GM19099 (cell line): ENCODE results near the gene MPRIP.

Experiments
- POLR2A ChIP-seq: IDR thresholded peaks from 3 replicates; pipeline ENCODE4 v1.6.1; 2011; ENCODE audit warnings: low read depth; ENCODE audit not compliant: insufficient read length; ENCODE audit errors: extremely low read depth

The MPRIP gene

DNA sequence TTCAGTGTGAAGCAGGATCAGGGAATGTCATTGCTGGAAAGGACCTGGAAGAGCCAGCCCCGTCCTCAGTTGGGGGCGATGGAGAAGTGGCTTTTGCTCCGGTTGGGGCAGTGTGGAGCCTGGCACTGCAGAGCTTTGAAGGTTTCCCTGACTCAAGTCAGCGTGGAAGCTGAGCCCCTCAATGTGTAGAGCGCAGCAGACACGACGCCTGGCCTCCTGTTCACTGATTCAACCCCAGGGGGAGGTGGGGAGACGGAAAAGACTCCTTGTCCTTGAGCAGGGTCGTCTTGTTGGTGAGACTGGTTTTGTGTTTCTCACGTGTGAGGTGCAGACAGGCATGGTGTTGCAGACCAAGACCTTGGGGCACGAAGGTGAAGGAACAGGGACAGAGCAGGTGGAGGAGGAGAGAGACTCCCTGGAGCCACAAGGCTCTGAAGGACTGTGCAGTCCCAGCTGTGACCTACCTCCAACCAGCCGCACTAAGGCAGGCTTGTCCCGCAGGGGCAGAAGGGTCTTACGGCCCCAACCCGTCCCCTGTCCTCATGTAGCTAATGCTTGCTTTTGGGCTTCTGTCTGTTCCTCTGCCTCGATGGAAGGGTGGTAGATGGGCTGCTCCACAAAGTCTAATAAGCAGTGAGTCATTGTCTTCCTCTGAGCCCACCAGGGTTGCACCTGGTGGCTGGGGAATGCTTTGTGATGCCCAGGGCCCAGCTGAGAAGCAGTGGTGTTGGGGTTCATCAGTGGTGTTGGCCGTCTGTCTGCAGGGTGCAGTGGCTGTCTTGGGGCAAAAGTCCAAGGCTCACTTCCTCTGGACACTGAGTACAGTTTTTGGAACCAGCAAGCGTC is 47.8 kb downstream of the MPRIP start:
- TF ChIP-seq POLR2A, result no peak

DNA sequence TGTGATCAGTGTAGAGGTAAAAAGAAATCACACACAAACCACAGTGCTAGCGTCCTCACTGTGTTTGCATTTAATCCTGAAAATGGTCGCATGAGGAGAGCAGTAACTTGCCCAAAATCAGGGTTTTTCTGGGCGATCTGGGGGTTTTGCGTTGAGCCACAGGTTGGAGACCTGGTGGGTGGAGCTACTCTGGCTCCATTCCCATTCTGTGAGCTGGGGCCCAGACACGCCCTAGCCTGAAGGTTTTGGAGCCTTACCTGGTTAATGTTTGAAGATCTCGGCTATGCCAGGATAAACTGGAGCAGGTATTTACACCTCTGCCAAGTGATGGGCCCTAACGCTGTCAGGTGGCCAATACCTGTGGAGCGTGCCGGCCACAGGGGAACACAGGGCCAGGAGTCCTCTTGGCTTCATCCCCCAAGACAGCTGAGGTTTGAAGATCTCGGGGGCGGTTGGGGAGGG is 48.4 kb downstream of the MPRIP start:
- TF ChIP-seq POLR2A, result no peak

DNA sequence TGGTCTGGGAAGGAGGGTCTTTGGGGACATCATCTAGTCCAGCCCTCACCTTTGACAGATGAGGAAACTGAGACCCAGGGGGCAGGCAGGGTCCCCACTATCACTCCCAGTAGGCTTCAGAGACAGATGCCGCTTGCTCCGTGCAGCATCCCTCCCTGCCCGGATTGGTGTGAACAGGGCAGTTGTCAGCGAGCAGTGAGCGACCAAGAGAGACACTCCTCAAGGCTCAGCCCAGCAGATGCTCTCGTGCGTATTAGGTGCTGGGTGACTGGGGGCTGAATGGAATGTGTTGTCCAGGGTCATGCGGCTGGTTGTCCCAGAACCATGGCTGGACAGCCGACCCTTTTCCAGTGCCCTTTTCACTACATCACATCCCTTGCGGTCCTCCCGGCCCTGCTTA is 49.0 kb downstream of the MPRIP start:
- TF ChIP-seq POLR2A, result no peak

- TF ChIP-seq POLR2A, result no peak
Observed at GRCh38 chr17:17091856-17092756, 49.8 kb downstream of the MPRIP start.

GRCh38 chr17:17093764-17094163 is 51.5 kb downstream of the MPRIP start:
- no peak for TF ChIP-seq POLR2A

DNA sequence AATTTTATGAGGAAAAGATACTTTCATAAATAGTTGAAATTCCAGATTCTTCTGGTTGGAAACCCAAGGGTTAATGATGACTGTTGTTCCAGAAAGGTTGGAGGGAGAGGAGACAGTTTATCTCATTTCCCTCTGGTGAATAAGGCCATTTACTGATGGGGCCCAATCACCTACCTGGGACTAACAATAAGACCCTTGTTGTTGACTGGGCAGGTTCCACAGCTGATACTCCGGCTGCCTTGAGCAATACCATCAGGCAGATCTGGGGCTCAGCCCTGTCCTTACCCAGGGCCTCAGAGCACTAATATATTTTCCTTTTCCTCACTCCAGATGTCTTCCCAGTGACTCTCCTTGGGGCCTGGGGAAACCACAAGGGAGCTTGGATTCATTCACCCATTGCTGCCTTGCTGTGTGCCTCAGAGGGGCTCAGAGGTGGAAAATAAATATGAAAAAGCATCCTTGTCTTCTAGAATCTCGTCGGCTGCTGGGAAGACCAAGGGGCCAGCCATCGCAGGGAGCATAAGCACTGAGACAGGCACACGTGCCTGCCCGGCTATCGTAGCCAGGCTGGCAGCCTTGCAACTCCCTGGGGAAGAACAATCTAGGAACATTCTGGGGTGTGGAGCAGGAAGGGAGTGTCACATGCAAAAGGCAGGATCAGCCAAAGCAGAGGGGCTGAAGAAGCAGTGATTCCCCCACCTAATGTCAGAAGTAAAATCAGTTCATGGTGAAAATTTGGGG is 54.4 kb downstream of the MPRIP start:
- no peak for TF ChIP-seq POLR2A

DNA sequence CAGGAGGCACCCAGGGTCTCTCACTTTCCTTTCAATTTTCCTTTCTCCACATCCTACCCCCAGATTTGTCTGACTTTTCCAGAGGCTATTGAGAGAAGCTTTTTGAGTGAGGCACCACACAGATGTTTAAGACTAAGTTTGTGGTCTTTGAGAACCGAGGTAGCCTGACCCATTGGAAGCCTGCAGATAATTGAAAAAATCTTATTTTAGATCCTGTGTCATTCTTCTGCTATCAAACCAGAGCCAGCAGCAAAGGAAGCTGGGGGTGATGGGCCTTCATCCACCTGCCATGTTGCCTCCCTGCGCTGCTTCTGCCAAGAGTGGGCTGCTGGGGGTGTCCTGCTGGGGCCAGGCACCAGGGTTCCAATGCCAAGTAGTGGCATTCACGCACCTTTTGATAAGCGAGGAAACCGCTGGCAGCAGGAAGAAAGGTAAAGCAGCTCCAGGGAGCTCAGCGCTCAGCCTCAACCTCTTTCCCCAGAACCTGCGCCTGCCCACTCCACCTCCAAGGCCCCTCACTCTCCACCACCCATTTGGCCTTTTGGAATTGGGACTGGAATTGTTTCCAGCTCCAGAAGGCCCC is 55.6 kb downstream of the MPRIP start:
- no peak for TF ChIP-seq POLR2A

GRCh38 chr17:17098551-17099179 is 56.4 kb downstream of the MPRIP start:
- TF ChIP-seq POLR2A, result no peak

GRCh38 chr17:17102176-17102575 is 59.9 kb downstream of the MPRIP start:
- TF ChIP-seq POLR2A, result no peak

DNA sequence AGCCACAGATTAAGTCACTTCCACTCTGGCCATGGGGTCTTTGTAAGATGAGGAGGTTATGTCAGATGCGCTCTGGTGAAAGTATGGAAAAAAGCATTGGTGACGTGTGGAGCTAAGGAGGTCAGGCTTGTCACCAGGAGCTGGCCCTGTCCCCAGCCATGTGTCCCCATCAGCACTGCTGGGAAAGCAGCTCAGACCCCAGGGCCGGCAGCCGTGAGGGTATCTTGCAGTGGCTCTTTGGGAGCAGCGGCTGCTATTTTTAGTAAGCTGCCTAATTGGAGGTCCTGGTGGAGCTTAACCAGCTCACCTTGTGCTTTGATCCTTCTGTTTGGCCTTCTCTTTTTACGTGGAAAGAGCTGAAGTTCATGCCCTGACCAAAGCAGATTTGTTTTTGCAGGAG is 60.9 kb downstream of the MPRIP start:
- no peak for TF ChIP-seq POLR2A

DNA sequence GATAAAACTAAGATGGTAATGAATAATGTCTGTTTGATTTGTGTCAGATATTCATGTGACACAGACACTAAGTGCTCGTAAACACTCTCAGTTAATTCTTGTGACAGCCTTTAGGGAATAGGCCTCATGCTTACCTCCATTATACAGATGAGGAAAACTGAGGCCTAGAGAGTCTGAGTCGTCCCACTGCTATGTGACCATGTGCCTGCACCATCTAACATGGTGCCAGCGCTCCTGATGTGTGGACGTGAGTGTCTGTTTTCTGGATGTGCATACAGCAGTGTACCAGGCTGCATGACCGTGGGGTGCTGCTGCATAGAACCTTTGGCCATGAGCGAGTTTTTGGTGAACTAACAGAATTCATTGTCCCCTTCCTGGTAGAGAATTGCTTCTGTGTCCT is 61.8 kb downstream of the MPRIP start:
- TF ChIP-seq POLR2A, result no peak

- TF ChIP-seq POLR2A, result no peak
Observed at GRCh38 chr17:17104494-17104893, 62.2 kb downstream of the MPRIP start.

DNA sequence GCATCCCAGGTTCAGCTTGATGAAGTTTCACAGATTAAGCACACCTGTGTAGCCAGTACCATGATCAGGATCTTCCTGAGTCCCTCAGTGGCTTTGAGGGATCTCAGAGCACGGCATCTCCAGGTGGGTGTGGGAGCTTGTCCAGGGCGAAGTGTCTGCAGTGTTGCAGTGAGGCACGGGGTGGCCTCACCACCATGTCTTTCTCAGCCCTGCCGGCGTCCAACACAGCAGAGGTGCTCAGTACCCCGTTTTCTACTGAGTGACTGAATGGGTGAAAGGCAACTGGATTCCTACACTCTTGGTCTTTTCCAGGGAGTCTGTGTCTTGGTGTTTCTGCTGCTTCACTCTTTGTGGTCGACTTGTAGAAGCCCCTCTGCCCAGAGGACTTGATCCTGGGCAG is 63.7 kb downstream of the MPRIP start:
- TF ChIP-seq POLR2A, result no peak

DNA sequence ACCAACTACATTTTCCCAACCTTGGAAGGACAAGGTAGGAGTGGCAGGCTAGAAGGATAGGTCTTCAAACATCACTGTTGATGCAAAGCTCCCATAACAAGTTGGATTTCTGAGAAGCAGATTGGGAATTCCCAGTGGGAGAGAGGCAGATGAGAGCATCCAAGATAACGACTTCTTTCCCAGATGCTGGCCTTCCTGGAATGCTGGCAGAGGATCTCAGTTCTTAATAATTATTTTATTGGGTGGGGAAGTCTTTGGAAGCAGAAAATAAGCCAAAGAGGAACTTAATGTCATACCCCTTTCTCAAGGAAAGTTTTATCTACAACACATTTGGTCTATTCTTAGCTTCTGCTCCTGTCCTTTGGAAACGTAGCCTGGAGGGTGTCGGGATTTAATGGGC is 64.5 kb downstream of the MPRIP start:
- no peak for TF ChIP-seq POLR2A
